ENCODE measurements around the gene MSMB.

- TF ChIP-seq POLR2A (IDR thresholded peaks at IDR 0.05) (no peak), EP300 (IDR thresholded peaks at IDR 0.05) (no peak), CTCF (IDR thresholded peaks at IDR 0.05) (no peak)
Observed at GRCh38 chr10:46075869-46076268, 29.8 kb upstream of the MSMB start.
